ENCODE results near the gene RAB3IL1.

DNA sequence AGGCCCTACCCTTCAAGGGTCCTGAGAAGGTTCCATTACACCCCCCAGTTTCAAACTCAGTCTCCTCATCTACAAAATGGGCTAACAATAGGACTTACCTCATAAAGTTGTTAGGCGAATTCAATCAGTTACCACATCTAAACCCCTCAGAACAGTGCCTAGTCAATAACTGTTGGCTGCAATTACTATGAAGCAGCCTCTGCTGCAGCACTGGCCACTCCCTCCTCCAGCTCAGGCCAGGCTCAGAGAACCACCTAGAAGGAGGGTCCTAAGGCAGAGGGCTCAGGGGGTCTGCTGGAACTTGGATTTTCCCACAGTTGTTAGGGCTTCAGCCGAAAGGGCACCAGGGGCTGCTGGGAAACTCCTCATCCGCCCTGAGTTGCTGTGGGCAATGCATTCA lies 30.7 kb downstream of the RAB3IL1 start:
- TF ChIP-seq, protein P1, sequence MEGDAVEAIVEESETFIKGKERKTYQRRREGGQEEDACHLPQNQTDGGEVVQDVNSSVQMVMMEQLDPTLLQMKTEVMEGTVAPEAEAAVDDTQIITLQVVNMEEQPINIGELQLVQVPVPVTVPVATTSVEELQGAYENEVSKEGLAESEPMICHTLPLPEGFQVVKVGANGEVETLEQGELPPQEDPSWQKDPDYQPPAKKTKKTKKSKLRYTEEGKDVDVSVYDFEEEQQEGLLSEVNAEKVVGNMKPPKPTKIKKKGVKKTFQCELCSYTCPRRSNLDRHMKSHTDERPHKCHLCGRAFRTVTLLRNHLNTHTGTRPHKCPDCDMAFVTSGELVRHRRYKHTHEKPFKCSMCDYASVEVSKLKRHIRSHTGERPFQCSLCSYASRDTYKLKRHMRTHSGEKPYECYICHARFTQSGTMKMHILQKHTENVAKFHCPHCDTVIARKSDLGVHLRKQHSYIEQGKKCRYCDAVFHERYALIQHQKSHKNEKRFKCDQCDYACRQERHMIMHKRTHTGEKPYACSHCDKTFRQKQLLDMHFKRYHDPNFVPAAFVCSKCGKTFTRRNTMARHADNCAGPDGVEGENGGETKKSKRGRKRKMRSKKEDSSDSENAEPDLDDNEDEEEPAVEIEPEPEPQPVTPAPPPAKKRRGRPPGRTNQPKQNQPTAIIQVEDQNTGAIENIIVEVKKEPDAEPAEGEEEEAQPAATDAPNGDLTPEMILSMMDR (IDR thresholded peaks at IDR 0.05) = no peak
- TF ChIP-seq POLR2A (IDR thresholded peaks at IDR 0.05) = no peak

Data from body of pancreas (tissue), 4 donors.